H1 (cell line): ENCODE measurements around the gene TBC1D3B. TPM values are rescaled to one million over a fixed set of nuclear protein-coding genes. Genes with fewer than 3 reads are reported as not detected.
A peak's percentile ranks its signal among the peaks of the same experiment; 100 is the strongest.

Experiments
- CHD7 ChIP-seq: fragments of 300-600 bp; sonication (generic); IDR thresholded peaks from 2 replicates; pipeline ENCODE4 v1.7.1; 2012; ENCODE audit warnings: low read length, moderate library complexity, mild to moderate bottlenecking, inconsistent platforms; ENCODE audit not compliant: insufficient replicate concordance
- KDM4A ChIP-seq: IDR thresholded peaks from one replicate; pipeline ENCODE4 v1.7.1; 2012; ENCODE audit warnings: low read depth, mild to moderate bottlenecking, moderate library complexity, low read length, inconsistent platforms; ENCODE audit not compliant: severe bottlenecking
- RAD21 ChIP-seq, 2 experiments: IDR thresholded peaks in 1 of 2; conservative IDR thresholded peaks in 1 of 2; 2 replicates each; pipeline ENCODE4 v1.6.1; 2011; ENCODE audit warnings: low read depth in 2 of 2, low read length in 2 of 2, improper control_type of control experiment in 1 of 2, inconsistent platforms in 1 of 2, mild to moderate bottlenecking in 1 of 2, moderate library complexity in 1 of 2
- polyA plus RNA-seq, 7 experiments: library from polyadenylated mRNA; depleted of rRNA in 3 of 7; stranded (reverse) in 5 of 7; unstranded in 2 of 7; fragments of >200 nt in 5 of 7; fragments of 200-250 nt in 2 of 7; gene quantifications; 1 replicate in 5 of 7; 2 replicates in 1 of 7; 4 replicates in 1 of 7; pipeline versions ENCODE4 v1.2.1 to v1.2.3, GENCODE V29; 2011 to 2013; ENCODE audit warnings: missing spikeins in 2 of 7, mixed read lengths in 2 of 7
- total RNA-seq: library from RNA; stranded (reverse); fragmentation: NEBNext Ultra II Directional; extraction: Animal tissue kit (Norgen Biotek cat#: 25700); gene quantifications from 2 replicates; pipeline ENCODE4 v1.2.1, GENCODE V29; 2021
- TF ChIP-seq, protein P1 (sequence below): IDR thresholded peaks from 2 replicates; pipeline ENCODE4 v1.6.1; 2012; ENCODE audit warnings: inconsistent platforms

TBC1D3B gene
- total and polyA plus RNA-seq, 2 of the 8 experiments (the other 6 are each of a cell fraction or from before 2014, with no cell fraction given): 0.54 to 6.2 TPM

DNA sequence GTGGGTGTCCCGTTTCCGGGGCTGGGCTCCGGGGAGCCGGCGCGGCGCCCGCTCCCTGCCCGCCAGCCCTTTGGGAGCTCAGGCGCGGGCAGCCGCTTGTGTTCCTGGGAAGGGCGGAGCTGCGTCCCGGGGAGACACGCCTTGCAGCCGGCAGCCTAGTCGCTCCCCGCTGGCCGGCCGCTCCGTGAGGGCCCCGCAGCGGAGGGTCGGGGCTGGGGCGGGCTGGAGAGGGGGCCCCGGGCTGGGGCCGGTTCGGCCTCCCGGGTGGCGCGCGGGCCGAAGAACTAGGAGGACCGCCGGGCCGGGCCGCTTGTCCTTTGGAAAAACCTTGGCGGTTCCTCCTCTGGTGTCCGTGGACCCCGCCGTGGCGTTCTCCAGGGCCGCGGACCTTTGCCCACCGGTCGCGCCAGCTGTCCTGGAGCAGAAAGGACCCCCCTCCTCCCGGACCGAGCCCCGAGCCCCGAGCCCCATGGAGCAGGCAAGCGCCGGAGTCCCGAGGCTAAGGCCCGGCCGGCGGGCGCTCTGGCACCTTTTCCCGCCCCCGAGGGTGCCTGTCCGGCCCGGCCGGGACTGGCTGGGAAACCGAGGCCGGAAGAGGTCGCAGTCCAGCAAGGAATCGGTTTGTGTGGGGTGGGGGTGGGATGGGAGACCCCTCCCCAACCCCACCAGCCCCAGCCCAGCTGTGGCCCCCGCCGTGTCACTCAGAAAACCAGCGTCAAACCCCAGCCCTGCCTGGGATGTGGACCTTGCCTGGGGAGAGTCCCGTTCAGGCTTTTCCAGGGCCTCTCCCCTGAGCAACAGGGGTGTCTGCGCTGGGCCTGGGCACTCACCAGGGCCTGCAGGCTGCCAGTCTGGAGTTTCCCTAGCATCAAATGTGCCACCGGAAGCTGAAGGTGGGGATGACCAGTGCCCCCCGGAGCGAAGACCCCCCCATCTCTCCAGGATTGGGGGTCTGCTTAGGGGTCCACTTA, 6.8 kb upstream of the TBC1D3B start (continued):
- no peak for TF ChIP-seq CHD7
- TF ChIP-seq, protein P1, sequence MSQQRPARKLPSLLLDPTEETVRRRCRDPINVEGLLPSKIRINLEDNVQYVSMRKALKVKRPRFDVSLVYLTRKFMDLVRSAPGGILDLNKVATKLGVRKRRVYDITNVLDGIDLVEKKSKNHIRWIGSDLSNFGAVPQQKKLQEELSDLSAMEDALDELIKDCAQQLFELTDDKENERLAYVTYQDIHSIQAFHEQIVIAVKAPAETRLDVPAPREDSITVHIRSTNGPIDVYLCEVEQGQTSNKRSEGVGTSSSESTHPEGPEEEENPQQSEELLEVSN: peak; percentile 84
- TF ChIP-seq KDM4A: peak; percentile 79
- TF ChIP-seq RAD21 (IDR thresholded peaks at IDR 0.05 in 1 of 2, conservative IDR thresholded peaks at IDR 0.05 in 1 of 2; ENCODE audit: low read depth in 2 of 2, low read length in 2 of 2): peak; percentile 43 to 50
- TF ChIP-seq, all 59 proteins: peak for 10
